ENCODE data around the gene SMIM3.
A peak's percentile ranks its signal among the peaks of the same experiment; 100 is the strongest.
"Not testable (repeated sequence)": the region's sequence is repeated elsewhere in the genome, so short reads cannot be mapped to it uniquely, and the experiment has no call there.

Gene SMIM3, protein sequence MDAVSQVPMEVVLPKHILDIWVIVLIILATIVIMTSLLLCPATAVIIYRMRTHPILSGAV

GRCh38 chr5:150778517-150779396 lies at the start of gene SMIM3:
TSS of gene SMIM3 (plus strand) at chr5:150778757. CDS start at chr5:150795441, 16,684 bp downstream.
- DNase-seq (ENCODE audit: low read depth in 2 of 2) = peak in 1 of 2 donors; percentile 58

DNA sequence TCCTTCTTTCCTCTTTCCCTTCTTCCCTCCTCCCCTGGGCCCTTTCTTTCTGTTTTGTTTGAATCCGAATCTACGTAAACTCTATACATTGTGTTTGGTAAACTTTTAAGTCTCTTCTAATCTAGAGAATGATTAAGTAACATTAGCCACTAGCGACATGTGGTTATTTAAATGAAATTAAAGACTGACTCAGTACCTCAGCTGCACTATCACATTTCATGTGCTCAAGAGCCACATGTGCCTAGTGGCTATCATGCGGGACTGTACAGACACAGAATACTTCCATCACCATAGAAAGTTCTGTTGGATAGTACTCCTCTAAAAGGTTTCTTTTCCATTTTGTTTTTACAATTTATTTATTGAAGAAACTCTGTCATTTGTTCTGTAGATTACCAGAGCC lies 48.7 kb upstream of the SMIM3 start:
- no peak for DNase-seq (ENCODE audit: low read depth in 2 of 2)

GRCh38 chr5:150731669-150732242 lies 46.8 kb upstream of the SMIM3 start:
- DNase-seq (ENCODE audit: low read depth in 2 of 2) = no peak

- no peak for DNase-seq (ENCODE audit: low read depth in 2 of 2)
Measured at GRCh38 chr5:150734579-150735384, 43.8 kb upstream of the SMIM3 start.

DNA sequence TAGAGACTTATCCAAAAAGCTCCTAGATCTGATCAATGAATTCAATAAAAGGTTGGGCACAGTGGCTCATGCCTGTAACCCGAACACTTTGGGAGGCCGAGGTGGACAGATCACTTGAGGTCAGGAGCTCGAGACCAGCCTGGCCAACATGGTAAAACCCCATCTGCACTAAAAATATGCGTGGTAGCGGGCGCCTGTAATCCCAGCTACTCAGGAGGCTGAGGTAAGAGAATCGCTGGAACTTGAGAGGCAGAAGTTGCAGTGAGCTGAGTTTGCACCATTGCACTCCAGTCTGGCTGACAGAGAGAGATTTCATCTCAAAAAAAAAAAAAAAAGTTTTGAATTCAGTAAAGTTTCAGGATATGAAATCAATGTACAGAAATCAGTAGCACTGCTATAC lies 39.7 kb upstream of the SMIM3 start:
- no peak for DNase-seq (ENCODE audit: low read depth in 2 of 2)

- no peak for DNase-seq (ENCODE audit: low read depth in 2 of 2)
Measured at GRCh38 chr5:150740992-150741391, 37.6 kb upstream of the SMIM3 start.

DNA sequence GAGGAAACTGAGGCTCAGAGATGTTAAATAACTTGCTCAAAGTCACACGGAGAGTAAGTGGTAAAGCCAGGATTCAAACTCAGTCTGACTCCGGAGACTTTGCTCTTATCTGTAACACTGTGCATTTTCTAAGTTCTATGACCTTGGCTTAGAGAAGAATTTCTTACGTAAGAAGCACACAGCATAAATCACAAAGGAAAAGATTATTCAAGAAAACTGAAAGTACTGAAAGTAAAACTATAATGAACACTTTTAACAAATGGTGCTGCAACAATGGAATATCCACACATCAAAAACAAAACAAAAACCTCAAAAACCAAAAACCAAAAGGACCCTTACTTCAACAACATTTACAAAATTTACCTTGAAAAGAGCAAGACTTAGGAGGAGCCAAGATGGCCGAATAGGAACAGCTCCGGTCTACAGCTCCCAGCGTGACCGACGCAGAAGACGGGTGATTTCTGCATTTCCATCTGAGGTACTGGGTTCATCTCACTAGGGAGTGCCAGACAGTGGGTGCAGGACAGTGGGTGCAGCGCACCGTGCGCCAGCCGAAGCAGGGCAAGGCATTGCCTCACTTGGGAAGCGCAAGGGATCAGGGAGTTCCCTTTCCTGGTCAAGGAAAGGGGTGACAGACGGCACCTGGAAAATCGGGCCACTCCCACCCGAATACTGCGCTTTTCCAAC lies 36.0 kb upstream of the SMIM3 start:
- DNase-seq (ENCODE audit: low read depth in 2 of 2) = not testable (repeated sequence)

- not testable (repeated sequence) for DNase-seq (ENCODE audit: low read depth in 2 of 2)
Measured at GRCh38 chr5:150743142-150743488, 35.4 kb upstream of the SMIM3 start.

DNA sequence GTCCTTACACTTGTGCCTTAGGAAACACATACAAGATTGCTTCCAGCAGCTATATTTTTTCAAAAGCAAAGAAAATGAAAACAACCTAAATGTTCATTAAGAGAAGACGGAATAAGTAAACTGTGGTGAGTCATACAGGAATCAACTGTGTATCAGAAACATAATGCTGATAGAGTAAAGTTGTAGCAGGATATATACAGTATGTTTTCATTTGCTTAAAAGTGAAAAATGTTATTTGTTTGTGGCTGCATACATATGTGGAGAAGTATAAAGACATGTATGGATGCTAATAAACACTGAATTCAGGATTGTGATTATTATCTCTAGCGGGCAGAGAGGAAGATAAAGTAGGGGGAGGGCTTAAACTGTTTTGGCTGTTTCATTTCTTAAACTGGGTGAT lies 28.1 kb upstream of the SMIM3 start:
- DNase-seq (ENCODE audit: low read depth in 2 of 2) = no peak

- DNase-seq (ENCODE audit: low read depth in 2 of 2) = no peak
Measured at GRCh38 chr5:150751096-150751891, 27.3 kb upstream of the SMIM3 start.

DNA sequence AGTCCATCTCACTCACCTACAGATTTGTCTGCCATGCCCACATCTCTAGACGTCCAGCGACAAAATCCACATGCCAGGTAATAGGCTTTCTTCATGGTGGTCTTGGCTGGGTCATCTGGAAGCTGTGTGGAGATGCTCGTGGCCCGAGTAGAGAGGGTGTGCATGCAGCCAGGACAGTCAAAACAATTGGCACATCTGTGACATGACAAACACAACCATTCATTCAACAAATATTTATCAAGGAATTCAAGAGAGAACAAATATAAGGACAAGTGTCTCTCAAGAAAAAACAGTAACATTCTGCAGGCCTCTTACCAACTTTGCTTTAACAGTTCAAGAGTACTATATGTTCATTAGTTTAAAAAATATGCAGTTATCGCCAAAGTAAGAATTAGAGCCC lies 25.1 kb upstream of the SMIM3 start:
- DNase-seq (ENCODE audit: low read depth in 2 of 2) = no peak

- DNase-seq (ENCODE audit: low read depth in 2 of 2) = no peak
Measured at GRCh38 chr5:150753863-150754262, 24.7 kb upstream of the SMIM3 start.

DNA sequence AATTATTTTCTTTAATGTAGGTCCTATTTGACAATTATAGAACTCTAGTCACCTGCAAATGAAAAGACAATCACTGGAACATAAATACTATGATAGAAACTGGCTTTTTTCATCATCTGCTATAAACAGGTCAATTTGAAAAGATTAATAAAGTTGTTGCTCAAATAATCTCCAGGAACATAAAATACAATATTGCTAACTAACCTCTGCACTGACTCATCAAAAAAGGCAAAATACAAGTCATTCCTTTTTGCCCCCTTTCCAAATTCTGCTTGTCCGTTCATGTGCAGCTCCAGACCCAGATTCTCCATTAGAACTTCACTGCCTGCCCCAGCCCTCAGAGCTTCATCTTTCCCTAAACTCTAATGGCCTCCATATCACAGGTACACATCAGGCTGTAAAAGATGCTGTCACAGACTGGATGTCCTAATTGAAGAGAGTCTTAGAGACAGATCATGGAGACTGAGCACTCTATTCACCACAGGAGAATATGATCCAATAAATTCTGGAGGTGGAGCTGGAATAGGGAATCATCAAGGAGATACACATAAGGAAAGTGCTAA lies 21.4 kb upstream of the SMIM3 start:
- DNase-seq (ENCODE audit: low read depth in 2 of 2) = no peak

DNA sequence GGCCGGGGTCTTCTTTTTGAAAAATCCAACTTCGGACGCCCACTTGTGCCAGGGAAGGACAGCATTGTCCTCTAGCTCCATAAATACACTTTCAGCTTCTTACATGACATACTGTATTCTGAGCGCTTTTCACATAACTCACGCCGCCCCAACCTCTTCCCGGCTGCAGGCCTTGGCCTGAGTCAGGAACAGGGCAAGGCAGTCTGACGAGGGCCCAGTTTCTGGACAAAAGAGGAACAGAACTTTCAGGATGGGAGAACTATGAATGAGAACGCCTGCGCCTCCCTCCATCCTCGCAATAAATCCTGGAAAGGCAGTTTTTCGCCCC lies 20.4 kb upstream of the SMIM3 start:
- no peak for DNase-seq (ENCODE audit: low read depth in 2 of 2)

DNA sequence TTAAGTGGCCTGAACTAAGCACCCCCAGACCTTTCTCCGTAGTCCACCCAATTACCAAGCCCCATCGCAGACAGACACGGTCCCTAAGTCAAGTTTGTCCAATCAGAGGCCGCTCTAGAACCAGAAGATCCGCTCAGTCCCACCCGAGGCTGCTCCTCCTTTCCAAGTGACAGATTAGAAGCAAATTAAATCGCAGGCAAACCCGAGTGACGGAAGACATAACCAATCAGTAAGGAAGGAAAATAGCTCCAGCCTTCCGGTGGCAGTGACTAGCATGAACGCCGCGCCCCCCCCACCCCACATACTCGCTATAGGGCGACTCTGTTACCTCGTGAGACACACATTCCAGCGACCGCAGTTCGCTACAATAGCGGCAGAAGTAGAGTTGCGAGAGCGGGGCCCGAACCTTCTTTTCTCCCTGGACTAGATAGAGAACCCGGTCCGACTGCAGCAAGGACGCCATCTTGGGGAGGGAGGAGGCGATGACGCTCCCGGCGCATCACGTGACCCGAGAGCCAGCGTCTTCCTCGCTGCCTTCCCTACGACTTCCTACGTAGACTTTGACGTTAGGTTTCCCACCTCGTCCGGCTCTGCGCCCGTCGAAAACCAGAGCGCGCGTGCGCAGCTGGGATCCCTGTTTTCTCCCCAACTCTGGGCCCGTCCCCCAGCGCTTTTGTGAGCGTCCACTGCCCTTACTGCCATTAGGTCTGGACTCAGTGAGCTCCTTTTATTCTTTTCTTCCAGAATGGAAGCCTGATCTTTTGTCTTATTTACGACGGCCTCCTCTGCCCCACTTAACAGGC lies 19.8 kb upstream of the SMIM3 start, which contains the start of gene DCTN4:
Gene DCTN4 (minus strand): TSS at position 487 of the 803 bp plus-strand sequence. CDS start 24 bp downstream, at position 463.
- DNase-seq (ENCODE audit: low read depth in 2 of 2) = peak; percentile 89 to 91

DNA sequence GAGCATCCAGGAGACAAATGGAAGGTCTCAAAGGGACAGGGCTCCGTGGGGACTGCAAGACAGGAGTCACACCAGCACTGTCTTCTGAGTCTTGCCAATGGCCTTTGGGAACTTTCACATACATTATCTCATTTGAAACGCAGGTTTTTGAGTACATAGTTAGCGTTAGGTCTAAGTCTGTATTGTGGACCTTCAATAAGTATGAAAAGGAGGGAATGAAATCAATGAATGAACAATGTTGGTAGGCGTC lies 19.3 kb upstream of the SMIM3 start:
- DNase-seq (ENCODE audit: low read depth in 2 of 2) = no peak

DNA sequence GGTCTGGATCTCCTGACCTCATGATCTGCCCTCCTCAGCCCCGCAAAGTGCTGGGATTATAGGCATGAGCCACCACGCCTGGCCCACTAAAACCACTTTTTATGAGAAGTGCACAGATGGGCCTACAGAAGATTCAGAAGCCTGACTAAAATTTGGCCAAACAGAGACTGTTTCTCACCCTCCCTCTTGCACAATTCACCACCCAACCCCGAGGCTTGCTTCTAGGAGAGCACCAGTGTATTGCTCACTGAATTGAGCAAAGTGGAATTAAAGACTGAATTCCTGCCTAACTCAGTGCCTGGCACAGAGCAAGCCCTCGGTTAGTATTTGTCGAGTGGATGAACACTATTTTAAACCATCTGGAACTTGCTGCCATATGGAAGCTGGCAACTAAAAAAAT lies 16.3 kb upstream of the SMIM3 start:
- DNase-seq (ENCODE audit: low read depth in 2 of 2) = no peak

GRCh38 chr5:150763023-150763769 lies 15.4 kb upstream of the SMIM3 start:
- DNase-seq (ENCODE audit: low read depth in 2 of 2) = no peak

GRCh38 chr5:150764530-150764929 lies 14.0 kb upstream of the SMIM3 start:
- DNase-seq (ENCODE audit: low read depth in 2 of 2) = no peak

All from stimulated activated CD8-positive, alpha-beta memory T cell treated with anti-CD3 and anti-CD28 coated beads, Interleukin-7, amount 100 ng/mL, for 4 hours (primary cell).